ENCODE results near the gene ALX3.
A peak's percentile ranks its signal among the peaks of the same experiment; 100 is the strongest.

Gene ALX3

GRCh38 chr1:110064576-110065337 lies 5.7 kb downstream of the ALX3 start:
- no peak for DNase-seq

GRCh38 chr1:110063781-110064180 lies 6.7 kb downstream of the ALX3 start:
- DNase-seq = no peak

GRCh38 chr1:110062612-110063011 lies 7.9 kb downstream of the ALX3 start:
- no peak for DNase-seq

- DNase-seq = no peak
Observed at GRCh38 chr1:110061341-110061740, 9.1 kb downstream of the ALX3 start.

- DNase-seq = no peak
Observed at GRCh38 chr1:110060662-110061060, 9.8 kb downstream of the ALX3 start.

GRCh38 chr1:110060034-110060661 lies 10.3 kb downstream of the ALX3 start:
- DNase-seq = peak; percentile 74 to 85

- no peak for DNase-seq
Observed at GRCh38 chr1:110059133-110059863, 11.2 kb downstream of the ALX3 start.

- no peak for DNase-seq
Observed at GRCh38 chr1:110058591-110058990, 11.9 kb downstream of the ALX3 start.

- DNase-seq = no peak
Observed at GRCh38 chr1:110057963-110058518, 12.4 kb downstream of the ALX3 start.

- no peak for DNase-seq
Observed at GRCh38 chr1:110056776-110057175, 13.7 kb downstream of the ALX3 start.

- DNase-seq = no peak
Observed at GRCh38 chr1:110056285-110056683, 14.2 kb downstream of the ALX3 start.

GRCh38 chr1:110055493-110056284 lies 14.8 kb downstream of the ALX3 start:
- DNase-seq = no peak

- DNase-seq = peak; percentile 74 to 79
Observed at GRCh38 chr1:110053552-110054428, 16.7 kb downstream of the ALX3 start.

GRCh38 chr1:110051262-110051648 lies 19.2 kb downstream of the ALX3 start:
- DNase-seq = no peak

- DNase-seq = no peak
Observed at GRCh38 chr1:110050602-110051261, 19.7 kb downstream of the ALX3 start.

GRCh38 chr1:110049801-110050601 lies 20.5 kb downstream of the ALX3 start:
- DNase-seq = no peak

- DNase-seq = no peak
Observed at GRCh38 chr1:110048923-110049601, 21.4 kb downstream of the ALX3 start.

- DNase-seq = no peak
Observed at GRCh38 chr1:110048240-110048639, 22.2 kb downstream of the ALX3 start.

GRCh38 chr1:110047463-110047862 lies 23.0 kb downstream of the ALX3 start:
- DNase-seq = no peak

- no peak for DNase-seq
Observed at GRCh38 chr1:110043016-110043415, 27.5 kb downstream of the ALX3 start.
